HG02884 (cell line): Measurements from ENCODE around the gene PBOV1.
"Not testable (repeated sequence)": the region's sequence is repeated elsewhere in the genome, so short reads cannot be mapped to it uniquely, and the experiment has no call there.

ENCODE experiments used
- ATAC-seq: cut with Tn5 transposase; IDR thresholded peaks from one replicate; pipeline ENCODE4 v1.9.1; 2021; ENCODE audit warnings: mild to moderate bottlenecking, moderate library complexity; ENCODE audit not compliant: unreplicated experiment

Gene PBOV1

GRCh38 chr6:138238368-138238767 lies 20.1 kb upstream of the PBOV1 start:
- ATAC-seq, result no peak

- ATAC-seq, result no peak
These were observed 19.2 kb upstream of the PBOV1 start for GRCh38 chr6:138237463-138237862.

GRCh38 chr6:138235693-138236092 lies 17.4 kb upstream of the PBOV1 start:
- no peak for ATAC-seq

- no peak for ATAC-seq
These were observed 16.9 kb upstream of the PBOV1 start for GRCh38 chr6:138235205-138235604.

GRCh38 chr6:138234363-138234762 lies 16.1 kb upstream of the PBOV1 start:
- ATAC-seq, result no peak

GRCh38 chr6:138231381-138231886 lies 13.1 kb upstream of the PBOV1 start:
- ATAC-seq, result no peak

- no peak for ATAC-seq
These were observed 12.6 kb upstream of the PBOV1 start for GRCh38 chr6:138230759-138231380.

GRCh38 chr6:138230221-138230620 lies 11.9 kb upstream of the PBOV1 start:
- ATAC-seq, result no peak

GRCh38 chr6:138229663-138230179 lies 11.4 kb upstream of the PBOV1 start:
- ATAC-seq, result no peak

GRCh38 chr6:138229072-138229471 lies 10.8 kb upstream of the PBOV1 start:
- ATAC-seq, result no peak

GRCh38 chr6:138227316-138227781 lies 9.1 kb upstream of the PBOV1 start:
- no peak for ATAC-seq

- no peak for ATAC-seq
These were observed 8.5 kb upstream of the PBOV1 start for GRCh38 chr6:138226700-138227315.

- no peak for ATAC-seq
These were observed 7.7 kb upstream of the PBOV1 start for GRCh38 chr6:138225953-138226352.

GRCh38 chr6:138222901-138223546 lies 4.7 kb upstream of the PBOV1 start:
- ATAC-seq, result no peak

- no peak for ATAC-seq
These were observed 1.6 kb upstream of the PBOV1 start for GRCh38 chr6:138219901-138220300.

GRCh38 chr6:138219398-138219797 lies 1.1 kb upstream of the PBOV1 start:
- ATAC-seq, result no peak

- no peak for ATAC-seq
These were observed 3.1 kb downstream of the PBOV1 start for GRCh38 chr6:138215093-138215782.

GRCh38 chr6:138212530-138212929 lies 5.8 kb downstream of the PBOV1 start:
- ATAC-seq, result not testable (repeated sequence)

- ATAC-seq, result no peak
These were observed 6.7 kb downstream of the PBOV1 start for GRCh38 chr6:138211601-138212000.

GRCh38 chr6:138211048-138211581 lies 7.2 kb downstream of the PBOV1 start:
- ATAC-seq, result no peak

GRCh38 chr6:138206862-138207261 lies 11.4 kb downstream of the PBOV1 start:
- ATAC-seq, result no peak
